ENCODE measurements around the gene LY6G6D.

DNA sequence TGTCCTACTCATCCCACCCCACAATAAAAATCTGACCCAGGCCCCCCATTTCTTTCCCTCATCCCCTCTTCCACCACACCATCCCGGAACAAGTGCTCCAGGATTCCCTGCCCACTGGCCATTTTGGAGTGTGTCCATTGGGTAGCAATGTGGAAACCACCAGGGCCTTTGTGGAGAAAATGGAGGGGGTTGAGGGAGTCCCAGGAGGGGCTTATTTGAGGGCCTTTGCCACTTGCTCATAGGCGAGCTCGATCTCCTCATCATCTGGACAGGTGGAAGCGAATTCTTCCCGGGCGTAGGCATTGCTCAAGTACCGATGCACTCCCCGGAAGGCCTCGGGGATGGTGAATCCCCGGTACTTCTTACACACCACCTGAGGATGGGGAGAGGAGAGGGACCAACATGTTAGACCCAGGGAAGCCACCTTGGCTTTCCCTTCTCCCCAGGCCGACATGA lies 15.5 kb downstream of the LY6G6D start:
- no peak for TF ChIP-seq CTCF (IDR thresholded peaks at IDR 0.05; ENCODE audit: low read length)
- TF ChIP-seq EZH2 (IDR thresholded peaks at IDR 0.05; ENCODE audit: borderline replicate concordance, low read length): no peak

All from OCI-LY1 (cell line).